Astrocyte (in vitro differentiated cells and primary cell): Measurements from ENCODE around the gene KRTAP9-4.
"Not testable (repeated sequence)": the region's sequence is repeated elsewhere in the genome, so short reads cannot be mapped to it uniquely, and the experiment has no call there.

Experiments
- CTCF ChIP-seq: IDR thresholded peaks from 2 replicates; pipeline ENCODE4 v1.5.1; 2011; ENCODE audit warnings: low read depth, mild to moderate bottlenecking, inconsistent platforms, low read length, moderate library complexity; ENCODE audit not compliant: insufficient read depth
- EZH2 ChIP-seq: IDR thresholded peaks from 2 replicates; pipeline ENCODE4 v1.6.1; 2012; ENCODE audit warnings: mild to moderate bottlenecking, low read length, inconsistent platforms; ENCODE audit not compliant: insufficient read depth

- TF ChIP-seq CTCF, EZH2: not testable (repeated sequence)
Observed at GRCh38 chr17:41255381-41256290, 6.1 kb downstream of the KRTAP9-4 start, which contains the start of gene KRTAP9-9.
